Esophagus squamous epithelium (tissue), 4 donors: ENCODE results near the gene TPM3.

Source experiments
- POLR2A ChIP-seq, 4 donors: fragments of 450-650 bp; IDR thresholded peaks; one replicate each; pipeline ENCODE4 v1.6.1; 2017; ENCODE audit warnings: antibody characterized with exemption in 4 of 4, mild to moderate bottlenecking in 4 of 4, moderate library complexity in 3 of 4
- TF ChIP-seq, protein P1 (sequence below), 6 experiments: fragments of 450-650 bp in 4 of 6; fragments of 200-600 bp in 2 of 6; sonication (generic) in 2 of 6; IDR thresholded peaks; one replicate each; pipeline ENCODE4 v1.5.1; 2016 to 2019; ENCODE audit warnings: antibody characterized with exemption in 6 of 6, mild to moderate bottlenecking in 4 of 6, moderate library complexity in 4 of 6

DNA sequence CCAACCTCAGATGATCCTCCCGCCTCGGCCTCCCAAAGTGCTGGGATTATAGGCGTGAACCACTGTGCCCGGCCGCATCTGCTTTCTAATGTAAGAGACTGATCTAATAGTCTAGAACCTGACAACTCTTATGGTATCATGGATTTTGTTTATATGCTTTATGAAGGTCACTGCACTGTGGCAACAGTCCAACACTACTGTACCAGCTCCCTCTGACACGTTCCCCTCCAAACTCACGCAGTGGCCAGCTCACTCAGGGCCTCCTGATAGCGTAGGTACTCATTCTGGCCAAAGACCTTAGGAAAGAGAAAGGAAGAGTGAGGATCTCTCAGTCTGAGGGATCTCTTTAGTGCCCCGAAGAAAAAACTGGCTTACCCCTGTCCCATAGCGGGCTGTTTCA is 20.2 kb upstream of the TPM3 start:
- no peak for TF ChIP-seq POLR2A (IDR thresholded peaks at IDR 0.05)
- TF ChIP-seq, protein P1, sequence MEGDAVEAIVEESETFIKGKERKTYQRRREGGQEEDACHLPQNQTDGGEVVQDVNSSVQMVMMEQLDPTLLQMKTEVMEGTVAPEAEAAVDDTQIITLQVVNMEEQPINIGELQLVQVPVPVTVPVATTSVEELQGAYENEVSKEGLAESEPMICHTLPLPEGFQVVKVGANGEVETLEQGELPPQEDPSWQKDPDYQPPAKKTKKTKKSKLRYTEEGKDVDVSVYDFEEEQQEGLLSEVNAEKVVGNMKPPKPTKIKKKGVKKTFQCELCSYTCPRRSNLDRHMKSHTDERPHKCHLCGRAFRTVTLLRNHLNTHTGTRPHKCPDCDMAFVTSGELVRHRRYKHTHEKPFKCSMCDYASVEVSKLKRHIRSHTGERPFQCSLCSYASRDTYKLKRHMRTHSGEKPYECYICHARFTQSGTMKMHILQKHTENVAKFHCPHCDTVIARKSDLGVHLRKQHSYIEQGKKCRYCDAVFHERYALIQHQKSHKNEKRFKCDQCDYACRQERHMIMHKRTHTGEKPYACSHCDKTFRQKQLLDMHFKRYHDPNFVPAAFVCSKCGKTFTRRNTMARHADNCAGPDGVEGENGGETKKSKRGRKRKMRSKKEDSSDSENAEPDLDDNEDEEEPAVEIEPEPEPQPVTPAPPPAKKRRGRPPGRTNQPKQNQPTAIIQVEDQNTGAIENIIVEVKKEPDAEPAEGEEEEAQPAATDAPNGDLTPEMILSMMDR (IDR thresholded peaks at IDR 0.05): no peak
